NCI-H2029 (cell line): Measurements from ENCODE around the gene NAP1L1.
"Not testable (repeated sequence)": the region's sequence is repeated elsewhere in the genome, so short reads cannot be mapped to it uniquely, and the experiment has no call there.

Experiments used
- DNase-seq: peaks from one replicate; lab custom pipeline; 2025; lab: John Stamatoyannopoulos, UW

NAP1L1 gene

GRCh38 chr12:75990189-75990912, 94.1 kb downstream of the NAP1L1 start:
- no peak for DNase-seq

- DNase-seq, result not testable (repeated sequence)
Observed at GRCh38 chr12:75987709-75988108, 96.8 kb downstream of the NAP1L1 start.
